Smooth muscle cell (in vitro differentiated cells): ENCODE data around the gene ENDOG. TPM values are rescaled to one million over a fixed set of nuclear protein-coding genes. Genes with fewer than 3 reads are reported as not detected.

Experiments used
- DNase-seq: peaks from one replicate; lab custom pipeline; 2025; ENCODE audit not compliant: unreplicated experiment; lab: John Stamatoyannopoulos, UW
- H2AFZ ChIP-seq: fragments of 200-600 bp; sonication (generic); 2 replicates; pipeline ENCODE4 v1.6.0; 2016; ENCODE audit warnings: antibody characterized with exemption, low read depth, mild to moderate bottlenecking
- H3F3A ChIP-seq: fragments of 200-600 bp; sonication (generic); 2 replicates; pipeline ENCODE4 v1.6.0; 2017; ENCODE audit warnings: antibody characterized with exemption, low read depth
- H3K27ac ChIP-seq: fragments of 200-600 bp; sonication (generic); 2 replicates; pipeline ENCODE4 v1.5.1; 2016; ENCODE audit warnings: low read depth, mild to moderate bottlenecking
- H3K27me3 ChIP-seq: fragments of 200-600 bp; sonication (generic); 2 replicates; pipeline ENCODE4 v1.6.1; 2016; ENCODE audit warnings: low read depth, mild to moderate bottlenecking
- H3K36me3 ChIP-seq: fragments of 200-600 bp; sonication (generic); 2 replicates; pipeline ENCODE4 v1.5.1; 2016; ENCODE audit warnings: low read depth
- H3K4me1 ChIP-seq: fragments of 200-600 bp; sonication (generic); 2 replicates; pipeline ENCODE4 v1.5.1; 2016; ENCODE audit warnings: low read depth
- H3K4me2 ChIP-seq: fragments of 200-600 bp; sonication (generic); 2 replicates; pipeline ENCODE4 v1.6.0; 2016; ENCODE audit warnings: mild to moderate bottlenecking
- H3K4me3 ChIP-seq: fragments of 200-600 bp; sonication (generic); 2 replicates; pipeline ENCODE4 v1.5.1; 2016; ENCODE audit warnings: mild to moderate bottlenecking
- H3K79me2 ChIP-seq: fragments of 200-600 bp; sonication (generic); 2 replicates; pipeline ENCODE4 v1.6.0; 2016; ENCODE audit warnings: low read depth, mild to moderate bottlenecking
- H3K9ac ChIP-seq: fragments of 200-600 bp; sonication (generic); 2 replicates; pipeline ENCODE4 v1.6.0; 2016; ENCODE audit warnings: low read depth
- H3K9me3 ChIP-seq: fragments of 200-600 bp; sonication (generic); replicated peaks from 2 replicates; pipeline ENCODE4 v1.5.1; 2016; ENCODE audit warnings: low read depth
- H4K20me1 ChIP-seq: fragments of 200-600 bp; sonication (generic); 2 replicates; pipeline ENCODE4 v1.6.0; 2016; ENCODE audit warnings: low read depth
- CTCF ChIP-seq: fragments of 200-600 bp; sonication (generic); IDR thresholded peaks from 2 replicates; pipeline ENCODE4 v1.5.1; 2017; ENCODE audit warnings: borderline replicate concordance, mild to moderate bottlenecking, antibody characterized with exemption; ENCODE audit not compliant: insufficient read depth, poor library complexity, severe bottlenecking
- WGBS: methylation state at CpG from one replicate; pipeline ENCODE4 v1.1.7; 2016; ENCODE audit warnings: low lambda C conversion rate; 5-methylcytosine and 5-hydroxymethylcytosine counted together
- polyA plus RNA-seq: library from polyadenylated mRNA; unstranded; fragments of >200 nt; fragmentation: Nextera tagmentation; extraction: Ambion mirVana; gene quantifications from 2 replicates; pipeline ENCODE4 v1.2.1, GENCODE V29; 2016
- total RNA-seq: library from RNA; depleted of rRNA; stranded (reverse); fragments of >200 nt; gene quantifications from 2 replicates; pipeline ENCODE4 v1.2.3, GENCODE V29; 2014

Gene ENDOG
- total RNA-seq, result 10.8 and 18.4 TPM in 2 replicates
- polyA plus RNA-seq, result 30.5 and 35.1 TPM in 2 replicates

- Histone ChIP-seq H2AFZ (peak within 1 kb of the TSS; percentile 69), H3K4me2 (peak within 1 kb of the TSS; percentile 93), H3K27me3 (no peaks in the 10 kb centered on the region), H3K9me3 (no peaks in the 10 kb centered on the region), H3K9ac (peak within 1 kb of the TSS; percentile 31), H3K4me1 (peaks cover 3% of the 10 kb centered on the region), H3F3A (no peaks in the 10 kb centered on the region), H3K27ac (no peak within 1 kb of the TSS), H3K79me2 (no peaks in the 10 kb centered on the region), H3K4me3 (peak within 1 kb of the TSS; percentile 72), H4K20me1 (no peaks in the 10 kb centered on the region), H3K36me3 (no peaks in the 10 kb centered on the region)
- 2% methylated on average over 42 of the region's 70 CpGs for WGBS
- peak; percentile 92 for TF ChIP-seq CTCF
- DNase-seq, result peak; percentile 93
Measured at GRCh38 chr9:128818099-128818838, at the start of gene ENDOG. Gene ENDOG, plus strand, starts transcription at chr9:128818500. Its CDS starts 185 bp downstream, at chr9:128818685.

- H3K27me3 ChIP-seq, result no peaks in the 10 kb centered on the region
- H3K79me2 ChIP-seq, result peaks cover 20% of the 10 kb centered on the region
- 97% methylated on average over 6 of the region's 6 CpGs for WGBS
Measured at GRCh38 chr9:128768606-128769005, 49.7 kb upstream of the ENDOG start.

GRCh38 chr9:128770286-128771030 lies 47.8 kb upstream of the ENDOG start:
- peaks cover 5% of the 10 kb centered on the region for H3F3A ChIP-seq
- H3K4me1 ChIP-seq, result peaks cover 11% of the 10 kb centered on the region
- no peak for DNase-seq
- peaks cover 20% of the 10 kb centered on the region for H3K79me2 ChIP-seq
- H3K9ac ChIP-seq, result peak overlapping the region; percentile 95
- H3K9me3 ChIP-seq, result no peaks in the 10 kb centered on the region
- H3K27ac ChIP-seq, result peak overlapping the region; percentile 94
- TF ChIP-seq CTCF, result no peak
- H2AFZ ChIP-seq, result no peak overlapping the region
- H3K36me3 ChIP-seq, result no peaks in the 10 kb centered on the region
- peak overlapping the region; percentile 93 for H3K4me2 ChIP-seq
- WGBS, result 91% methylated on average over 11 of the region's 11 CpGs
- peaks cover 3% of the 10 kb centered on the region for H4K20me1 ChIP-seq
- H3K4me3 ChIP-seq, result peak overlapping the region; percentile 96
- no peaks in the 10 kb centered on the region for H3K27me3 ChIP-seq

More at GRCh38 chr9:128768606-128769005, 49.7 kb upstream of the ENDOG start:
- no peaks in the 10 kb centered on the region for H3K9me3 ChIP-seq
- H3K4me3 ChIP-seq, result no peak overlapping the region
- H3K4me1 ChIP-seq, result peaks cover 11% of the 10 kb centered on the region
- no peak for TF ChIP-seq CTCF
- no peak for DNase-seq
- H3F3A ChIP-seq, result peaks cover 5% of the 10 kb centered on the region
- no peak overlapping the region for H3K27ac ChIP-seq
- no peaks in the 10 kb centered on the region for H3K36me3 ChIP-seq
- no peak overlapping the region for H3K4me2 ChIP-seq
- H3K9ac ChIP-seq, result no peak overlapping the region
- H4K20me1 ChIP-seq, result peaks cover 12% of the 10 kb centered on the region
- H2AFZ ChIP-seq, result no peak overlapping the region
